ENCODE measurements around the gene MAST3. TPM values are rescaled to one million over a fixed set of nuclear protein-coding genes. Genes with fewer than 3 reads are reported as not detected.
A peak's percentile ranks its signal among the peaks of the same experiment; 100 is the strongest.

Gene MAST3
- total RNA-seq, 1 experiment from 2014 or later: 11.5 TPM

- Mint-ChIP-seq H3K4me1 (no peaks in the 10 kb centered on the region; the same call in 1 of the 2 replicates), H3K36me3 (peaks cover 34% of the 10 kb centered on the region), H3K4me3 (no peak overlapping the region), H3K9me3 (no peaks in the 10 kb centered on the region), H3K27me3 (ENCODE audit: low read depth) (no peaks in the 10 kb centered on the region), H3K27ac (no peak overlapping the region)
- DNase-seq (ENCODE audit: low spot score) (peak; percentile 71), ATAC-seq (peak; percentile 93)
- peak; percentile 81 for TF ChIP-seq CTCF (IDR thresholded peaks at IDR 0.05)
- no peak for TF ChIP-seq ATF1 (CRISPR knock-in tag; IDR thresholded peaks at IDR 0.05)
- ChIA-PET POLR2A (interaction anchor here (1.2 kb wide), 1 partner anchor 113 kb away, joined by 3 read pairs; the partner anchor contains the start of gene JUND), CTCF (interaction anchor here (0.6 to 1.9 kb wide), 32 partner anchors 9 to 298 kb away, joined by 3 to 43 read pairs (median 4); partner anchors contain the start of genes MPV17L2, PDE4C, PIK3R2 and SSBP4)
Measured at GRCh38 chr19:18167975-18168645, 70.5 kb downstream of the MAST3 start.

- TF ChIP-seq NR1H2 (CRISPR knock-in tag; IDR thresholded peaks at IDR 0.05) (no peak), PRRX2 (CRISPR knock-in tag; IDR thresholded peaks at IDR 0.05) (no peak), CTCF (IDR thresholded peaks at IDR 0.05) (no peak), ATF1 (CRISPR knock-in tag; IDR thresholded peaks at IDR 0.05) (no peak), NR2C2 (CRISPR knock-in tag; IDR thresholded peaks at IDR 0.05) (no peak), GABPB1 (CRISPR knock-in tag; IDR thresholded peaks at IDR 0.05) (no peak), SMAD3 (CRISPR knock-in tag; IDR thresholded peaks at IDR 0.05; ENCODE audit: borderline replicate concordance) (no peak), ZNF281 (CRISPR knock-in tag; IDR thresholded peaks at IDR 0.05) (no peak), TEAD1 (CRISPR knock-in tag; IDR thresholded peaks at IDR 0.05) (no peak), ZNF423 (CRISPR knock-in tag; IDR thresholded peaks at IDR 0.05) (no peak), NFE2L1 (CRISPR knock-in tag; IDR thresholded peaks at IDR 0.05) (no peak)
- CTCF ChIA-PET: interaction anchor here (0.6 to 1.9 kb wide), 21 partner anchors 9 to 250 kb away, joined by 3 to 43 read pairs (median 5); partner anchors contain the start of genes MPV17L2, PIK3R2 and SSBP4
- DNase-seq (ENCODE audit: low spot score) (no peak), ATAC-seq (no peak)
- peaks cover 1% of the 10 kb centered on the region; the same call in 1 of the 2 replicates for H3K27me3 Mint-ChIP-seq (ENCODE audit: low read depth)
- POLR2A ChIA-PET: interaction anchor here (1.2 kb wide), 1 partner anchor 112 kb away, joined by 3 read pairs; the partner anchor contains the start of gene JUND
- H3K4me1 Mint-ChIP-seq: peaks cover 3% of the 10 kb centered on the region
- H3K9me3 Mint-ChIP-seq: no peaks in the 10 kb centered on the region
- H3K27ac Mint-ChIP-seq: no peak overlapping the region
- no peak overlapping the region for H3K4me3 Mint-ChIP-seq
- peaks cover 29% of the 10 kb centered on the region for H3K36me3 Mint-ChIP-seq
Measured at GRCh38 chr19:18168673-18169381, 71.2 kb downstream of the MAST3 start.

GRCh38 chr19:18170714-18171255 is 73.2 kb downstream of the MAST3 start:
- peaks cover 25% of the 10 kb centered on the region for H3K36me3 Mint-ChIP-seq
- DNase-seq (ENCODE audit: low spot score): no peak
- CTCF ChIA-PET: interaction anchor here (0.8 to 3.1 kb wide), 5 partner anchors 10 to 81 kb away, joined by 3 to 20 read pairs (median 5); no protein-coding TSS in a partner anchor
- TF ChIP-seq NR2C2 (CRISPR knock-in tag; IDR thresholded peaks at IDR 0.05) (no peak), CTCF (IDR thresholded peaks at IDR 0.05) (no peak)
- POLR2A ChIA-PET: no interaction called here
- peaks cover 9% of the 10 kb centered on the region for H3K4me1 Mint-ChIP-seq
- no peak overlapping the region for H3K4me3 Mint-ChIP-seq
- H3K9me3 Mint-ChIP-seq: no peaks in the 10 kb centered on the region
- no peak for ATAC-seq
- H3K27ac Mint-ChIP-seq: no peak overlapping the region; the same call in 1 of the 2 replicates
- peaks cover 19% of the 10 kb centered on the region for H3K27me3 Mint-ChIP-seq (ENCODE audit: low read depth)

Measured in WTC11 (cell line).